Stimulated activated CD8-positive, alpha-beta memory T cell treated with anti-CD3 and anti-CD28 coated beads, Interleukin-12 subunit alpha, Interleukin-12 subunit beta, amount 100 ng/mL, for 24 hours (primary cell): ENCODE measurements around the gene IQCE.
"Not testable (repeated sequence)": the region's sequence is repeated elsewhere in the genome, so short reads cannot be mapped to it uniquely, and the experiment has no call there.

Experiments
- DNase-seq: peaks from one replicate; pipeline ENCODE4 v3.0.0-alpha.2; 2020; ENCODE audit errors: extremely low read depth

Gene IQCE

DNA sequence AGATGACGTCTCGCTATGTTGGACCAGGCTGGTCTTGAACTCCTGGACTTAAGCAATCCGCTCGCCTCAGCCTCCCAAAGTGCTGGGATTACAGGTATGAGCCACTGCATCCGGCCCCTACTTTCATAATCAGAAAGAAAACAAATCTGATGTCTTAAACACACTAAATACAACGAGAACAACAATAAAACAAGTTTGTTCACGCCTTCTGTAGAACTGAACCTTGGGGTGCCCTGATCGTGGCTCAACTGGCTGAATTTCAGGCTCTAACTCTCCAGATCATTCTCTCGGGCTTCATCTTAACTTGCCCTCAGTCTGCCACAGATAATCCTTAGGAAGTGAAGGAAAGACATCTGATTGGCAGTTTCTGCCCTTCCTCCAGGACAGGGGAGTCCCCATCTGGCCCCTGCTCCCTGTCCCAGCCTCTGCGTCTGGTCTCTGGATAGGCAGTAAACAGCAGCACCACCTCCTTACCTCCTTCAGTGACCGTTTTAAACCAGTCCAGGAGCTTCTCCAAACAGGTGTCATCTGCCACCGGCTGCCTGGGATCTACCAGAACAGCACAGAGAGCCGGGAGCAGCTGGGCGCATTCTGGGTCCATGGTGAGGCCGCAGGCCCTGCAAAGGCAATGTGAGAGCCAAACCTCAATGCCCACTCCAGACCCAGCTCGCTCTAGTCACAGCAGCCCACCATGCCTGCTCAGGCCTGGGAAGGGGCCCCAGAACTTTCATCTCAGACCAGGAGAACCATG lies 4.8 kb upstream of the IQCE start:
- no peak for DNase-seq

- DNase-seq, result no peak
Observed at GRCh38 chr7:2554661-2555111, 4.1 kb upstream of the IQCE start.

- peak; percentile 95 for DNase-seq
Observed at GRCh38 chr7:2555121-2556052, 3.4 kb upstream of the IQCE start, which contains the start of gene BRAT1. BRAT1 (minus strand) TSS chr7:2555524; CDS start chr7:2554431, 1,093 bp downstream.

DNA sequence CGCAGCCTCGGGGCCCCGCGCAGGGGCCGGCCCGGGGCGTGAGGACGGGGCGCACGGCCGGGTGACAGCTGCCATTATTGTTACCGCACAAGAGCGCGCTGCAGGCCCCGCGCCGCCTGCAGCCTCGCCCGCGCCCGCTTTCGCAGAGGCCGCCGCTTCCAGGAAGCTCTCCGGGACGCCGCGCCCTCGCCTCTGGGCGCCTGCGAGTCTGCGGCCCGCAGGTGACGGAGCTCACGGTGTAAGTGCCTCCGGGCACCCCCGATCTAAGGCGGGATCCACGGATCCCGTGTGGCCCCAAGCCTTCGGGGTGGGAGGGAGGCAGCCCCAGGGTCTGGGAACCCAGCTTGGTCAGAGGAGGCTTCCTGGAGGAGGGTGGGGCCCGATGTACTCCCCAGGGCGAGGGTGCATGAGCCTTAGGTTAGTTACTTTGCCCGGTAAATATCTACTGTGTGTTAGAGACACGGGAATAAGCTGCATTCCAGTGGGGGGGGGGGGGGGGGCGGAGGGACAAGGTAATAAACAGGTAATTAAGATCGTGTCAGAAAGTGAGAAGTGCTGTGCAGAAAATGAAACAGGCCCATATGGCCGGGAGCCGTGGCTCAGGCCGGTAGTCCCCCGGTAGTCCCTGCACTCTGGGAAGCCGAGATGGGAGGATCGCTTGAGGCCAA lies 638 bp downstream of the IQCE start:
- DNase-seq, result no peak

DNA sequence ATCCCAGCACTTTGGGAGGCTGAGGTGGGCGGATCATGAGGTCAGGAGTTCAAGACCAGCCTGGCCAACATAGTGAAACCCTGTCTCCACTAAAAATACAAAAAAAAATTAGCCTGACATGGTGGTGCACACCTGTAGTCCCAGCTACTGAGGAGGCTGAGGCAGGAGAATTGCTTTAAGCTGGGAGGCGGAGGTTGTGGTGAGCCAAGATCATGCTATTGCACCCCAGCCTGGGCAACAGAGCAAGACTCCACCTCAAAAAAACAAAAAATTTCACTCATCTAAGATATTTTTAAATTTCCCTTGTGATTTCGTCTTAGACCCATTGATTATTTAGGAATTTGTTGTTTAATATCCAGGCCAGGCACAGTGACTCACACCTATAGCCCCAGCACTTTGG lies 5.2 kb downstream of the IQCE start:
- DNase-seq, result not testable (repeated sequence)

DNA sequence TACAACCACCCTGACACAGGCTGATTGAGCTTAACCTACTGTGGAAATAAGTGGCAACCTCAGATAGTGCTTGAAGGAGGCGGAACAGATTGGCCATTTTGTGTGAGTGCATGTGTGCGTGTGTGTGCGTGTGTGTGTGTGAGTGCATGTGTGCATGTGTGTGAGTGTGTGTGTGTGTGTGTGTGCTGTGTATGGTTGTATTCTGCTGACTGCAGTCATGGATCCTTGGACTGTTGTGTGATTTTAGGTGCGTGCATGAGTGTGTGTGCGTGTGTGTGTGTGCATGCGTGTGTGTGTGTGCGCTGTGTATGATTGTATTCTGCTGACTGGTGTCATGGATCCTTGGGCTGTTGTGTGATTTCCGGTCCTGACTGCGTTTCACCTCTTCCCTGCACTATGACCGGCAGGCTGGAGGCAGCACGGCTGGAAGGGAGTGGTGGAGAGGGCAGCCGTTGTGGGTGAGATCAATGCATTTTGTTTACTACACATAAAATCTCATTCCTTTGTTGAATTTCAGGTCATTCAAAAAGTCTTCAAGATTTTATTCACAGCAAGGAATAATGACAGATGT lies 6.3 kb downstream of the IQCE start:
- DNase-seq, result no peak

DNA sequence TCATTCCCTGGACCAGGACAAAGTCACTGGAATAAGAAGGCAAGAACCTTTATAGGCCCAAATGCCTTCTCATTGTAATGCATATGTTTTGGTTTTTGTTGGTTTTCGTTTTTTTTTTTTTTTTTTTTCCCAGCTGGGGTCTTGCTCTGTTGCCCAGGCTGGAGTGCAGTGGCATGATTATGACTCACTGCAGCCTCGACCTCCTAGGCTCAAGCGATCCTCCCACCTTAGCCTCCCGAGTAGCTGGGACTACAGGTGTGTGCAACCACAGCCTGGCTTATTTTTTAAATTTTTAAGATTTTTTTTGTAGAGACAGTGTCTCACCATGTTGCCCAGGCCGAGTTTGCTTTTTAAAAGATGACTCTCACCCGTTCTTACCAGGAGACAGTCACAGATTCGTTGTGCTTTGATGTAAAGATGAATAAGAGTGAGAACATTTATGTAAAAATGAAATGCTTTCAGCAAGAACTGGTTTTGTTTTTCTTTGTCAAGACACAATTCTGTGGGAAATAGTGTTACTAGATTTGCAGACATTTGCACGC lies 7.6 kb downstream of the IQCE start:
- no peak for DNase-seq

- no peak for DNase-seq
Observed at GRCh38 chr7:2566890-2567678, 8.3 kb downstream of the IQCE start.

DNA sequence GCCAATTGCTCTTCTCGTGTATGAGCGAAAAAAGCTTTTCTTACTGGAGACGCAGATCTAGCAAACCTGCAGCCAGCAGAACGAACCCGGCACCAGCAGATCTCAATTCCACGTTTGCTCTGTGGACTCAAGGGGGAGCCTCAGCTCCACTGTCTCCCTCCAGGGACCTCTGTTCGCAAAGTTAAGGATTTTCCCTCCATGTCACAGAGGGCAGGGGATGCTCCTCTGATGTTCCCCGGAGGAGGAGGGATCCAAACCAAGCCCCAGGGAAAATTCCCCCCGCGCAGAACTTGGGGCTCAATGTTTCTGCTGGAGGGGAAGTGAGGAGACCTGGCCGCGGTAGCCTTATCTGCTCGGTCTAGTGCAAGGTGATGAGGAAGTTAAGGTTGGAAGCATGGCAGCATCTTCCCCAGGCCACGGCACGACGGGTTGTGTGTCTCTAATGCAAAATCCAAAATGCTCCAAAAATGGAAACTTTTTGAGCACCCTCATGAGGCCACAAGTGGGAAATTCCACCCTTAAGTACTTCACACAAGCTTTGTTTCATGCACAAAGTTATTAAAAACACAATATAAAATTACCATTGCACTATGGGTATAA lies 9.0 kb downstream of the IQCE start:
- no peak for DNase-seq

DNA sequence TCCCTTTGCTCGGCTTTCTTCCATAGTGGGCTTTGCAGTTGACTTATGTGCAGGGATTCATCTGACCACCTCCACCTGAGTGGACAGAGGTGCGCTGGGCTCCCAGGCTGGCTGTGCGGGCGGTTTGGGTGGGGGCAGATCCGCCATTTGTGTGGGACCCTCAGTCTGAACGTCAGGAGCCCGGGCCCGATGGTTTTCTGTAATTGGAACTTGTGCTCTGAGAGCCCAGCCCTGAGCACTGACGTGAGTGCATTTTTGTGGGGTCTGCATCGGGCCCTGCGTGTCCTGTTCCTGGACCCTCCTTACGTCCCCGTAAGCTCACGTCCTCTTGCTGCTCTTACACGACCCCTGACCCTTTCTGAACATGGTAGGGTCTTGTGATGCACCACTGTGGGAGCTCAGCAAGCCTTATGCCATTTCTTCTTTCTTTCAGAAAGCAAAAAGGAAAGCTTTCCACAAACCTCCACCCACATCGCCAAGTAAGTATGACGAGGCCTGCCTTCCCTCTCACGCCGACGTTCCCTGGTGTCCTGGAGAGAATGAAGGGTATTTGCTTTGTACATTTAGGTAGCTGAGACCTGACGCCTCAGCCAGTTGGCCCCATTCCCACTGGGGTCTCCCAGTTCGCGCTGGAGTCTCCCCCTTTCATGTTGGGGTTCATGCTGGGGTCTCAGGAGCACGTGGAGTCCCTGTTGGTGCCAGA lies 9.9 kb downstream of the IQCE start:
- no peak for DNase-seq

DNA sequence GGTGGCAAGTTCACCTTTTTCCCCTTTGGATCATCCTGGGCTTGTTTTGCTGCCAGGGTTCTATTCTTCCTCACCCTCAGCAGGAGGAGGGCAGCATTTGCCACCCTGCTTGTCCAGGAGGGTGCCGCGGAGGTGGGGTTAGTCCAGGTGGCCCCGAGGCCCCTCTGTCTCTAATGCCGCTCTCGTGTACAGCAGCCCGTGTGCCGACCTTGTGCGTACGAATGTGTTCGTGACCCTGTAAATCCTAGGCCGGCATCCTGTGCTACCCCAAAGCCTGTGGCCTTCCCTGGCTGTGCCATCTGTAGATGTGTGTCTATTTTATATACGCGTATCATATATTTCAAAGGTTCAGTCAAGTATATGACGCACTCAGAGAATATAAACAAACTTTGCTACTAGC lies 10.6 kb downstream of the IQCE start:
- DNase-seq, result no peak

DNA sequence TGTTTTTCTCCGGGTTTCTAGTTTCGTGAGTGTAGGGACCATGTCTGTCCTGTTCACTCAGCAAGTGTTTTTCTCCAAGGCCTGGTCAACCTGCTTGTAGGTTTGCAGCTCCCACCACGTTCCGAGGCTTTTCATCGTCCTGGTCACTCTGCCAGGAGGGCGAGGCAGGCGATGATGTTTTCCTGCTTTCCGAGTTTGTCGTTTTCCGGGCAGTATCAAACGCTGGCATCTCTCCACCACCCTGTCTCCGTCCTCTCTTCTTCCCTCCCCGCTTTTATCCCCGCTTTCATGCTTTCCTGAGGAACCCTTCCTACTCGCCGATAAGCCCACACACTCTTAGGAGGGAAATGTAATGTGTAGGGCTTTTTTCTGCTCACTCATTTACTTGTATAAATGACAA lies 11.2 kb downstream of the IQCE start:
- no peak for DNase-seq

DNA sequence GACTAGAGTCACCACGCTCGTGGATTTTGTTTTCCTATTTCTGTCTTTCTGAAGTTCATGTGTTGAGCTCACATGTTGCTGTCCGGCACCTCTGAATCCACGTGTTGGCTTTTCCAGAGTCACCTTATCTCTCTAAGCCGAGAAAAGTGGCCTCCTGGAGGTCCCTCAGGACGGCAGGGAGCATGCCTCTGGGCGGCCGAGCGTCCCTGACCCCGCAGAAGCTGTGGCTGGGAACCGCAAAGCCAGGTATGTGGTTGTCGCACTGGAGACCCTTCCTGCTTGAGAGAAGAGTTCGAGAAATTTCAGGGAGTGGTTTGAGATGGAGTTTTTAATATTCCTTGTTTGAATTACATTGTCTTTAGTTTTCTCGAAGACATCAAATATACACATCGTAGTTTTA lies 12.6 kb downstream of the IQCE start:
- no peak for DNase-seq

DNA sequence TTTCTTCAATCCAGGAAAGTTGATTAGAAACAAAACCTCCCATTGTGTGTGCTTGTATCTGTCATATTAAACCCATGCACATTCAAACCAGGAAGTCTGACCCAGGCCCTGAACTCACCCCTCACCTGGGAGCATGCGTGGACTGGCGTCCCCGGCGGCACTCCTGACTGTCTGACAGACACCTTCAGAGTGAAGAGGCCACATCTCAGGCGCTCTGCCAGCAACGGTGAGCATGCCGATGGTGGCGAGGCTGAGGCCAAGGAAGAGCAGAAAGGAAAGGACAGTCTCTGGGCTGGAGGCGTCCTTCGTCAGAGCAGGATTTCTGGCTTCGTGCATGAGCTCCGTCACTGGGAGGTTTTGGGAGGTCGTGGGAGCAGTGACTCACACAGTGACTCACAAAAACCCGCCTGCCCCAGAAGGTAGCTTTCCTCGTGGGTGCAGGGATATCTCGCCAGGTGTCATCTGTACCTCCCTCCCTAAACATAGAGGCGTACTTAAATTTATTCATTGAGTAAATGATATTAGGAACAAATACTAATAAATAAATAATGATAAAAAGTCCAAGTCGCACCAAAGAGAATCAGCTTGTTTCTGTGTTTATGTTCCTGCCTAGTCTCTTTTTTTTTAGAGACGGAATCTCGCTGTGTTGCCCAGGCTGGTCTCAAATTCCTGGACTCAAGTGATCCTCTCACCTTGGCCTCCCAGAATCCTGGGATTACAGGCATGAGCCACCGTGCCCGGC lies 13.5 kb downstream of the IQCE start:
- no peak for DNase-seq

DNA sequence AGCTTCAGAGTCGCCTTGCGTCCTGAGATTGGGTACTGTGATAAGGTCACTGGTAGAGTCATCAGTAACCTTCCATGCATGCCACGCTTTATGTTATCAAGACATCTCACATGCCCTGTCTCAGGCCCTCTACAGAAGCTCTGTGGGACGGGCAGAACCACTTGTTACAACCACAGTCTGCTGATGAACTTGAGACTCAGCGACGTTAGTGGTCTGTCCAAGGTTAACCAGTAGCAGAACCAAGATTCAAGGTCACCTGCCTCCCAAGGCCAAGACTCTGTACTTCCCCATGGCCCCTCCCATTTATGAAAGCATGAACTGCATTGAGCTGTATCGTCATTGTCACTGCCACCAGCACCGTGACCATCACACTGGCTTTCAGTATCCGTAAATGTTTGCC lies 15.0 kb downstream of the IQCE start:
- DNase-seq, result no peak

- DNase-seq, result no peak
Observed at GRCh38 chr7:2575046-2575732, 16.4 kb downstream of the IQCE start.

DNA sequence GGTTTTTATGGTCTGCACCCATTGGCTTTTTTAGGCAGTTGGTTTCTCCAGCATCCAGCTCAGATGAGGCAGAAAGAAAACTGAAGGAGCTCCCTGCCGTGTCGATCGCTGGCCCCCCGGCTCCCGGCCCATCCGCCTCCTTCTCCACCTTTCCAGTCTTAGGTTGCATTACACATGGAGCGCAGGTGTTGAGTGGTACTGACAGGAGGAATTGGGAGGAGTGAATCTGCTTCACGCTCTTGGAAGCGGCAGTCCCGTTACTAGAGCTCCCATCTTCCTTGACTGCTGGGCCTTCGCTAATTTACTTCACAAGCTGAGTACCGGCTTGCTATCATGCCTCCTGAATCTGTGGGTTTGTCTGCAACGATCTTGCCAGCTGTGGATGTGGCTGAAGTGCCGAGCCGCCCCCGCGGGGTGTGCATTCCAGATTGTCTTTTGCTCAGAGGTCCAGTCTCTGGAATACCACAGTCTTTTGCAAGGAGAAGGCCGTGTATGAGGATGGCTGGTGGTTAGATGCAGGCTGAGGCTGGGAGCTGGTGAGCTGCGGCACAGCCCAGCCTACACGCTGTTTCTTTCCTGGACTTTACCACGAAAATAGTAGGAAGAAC lies 17.1 kb downstream of the IQCE start:
- DNase-seq, result no peak
